K562 (cell line): ENCODE measurements around the gene C14orf180. TPM values are rescaled to one million over a fixed set of nuclear protein-coding genes. Genes with fewer than 3 reads are reported as not detected.

Source experiments
- ATAC-seq: fragments of 200-7000 bp; cut with Tn5 transposase; 3 replicates; pipeline ENCODE4 v1.9.1; 2020; ENCODE audit warnings: moderate library complexity
- BruUV-seq: library from RNA; stranded (reverse); fragments of 400-500 nt; replicated peaks from 2 replicates; lab custom pipeline; 2021; lab: Mats Ljungman, UMichigan
- CTCF ChIA-PET: fragments of 300-600 bp; formaldehyde crosslinking; extraction: SDS; loops from one replicate; lab custom pipeline; 2021; ENCODE audit warnings: low intra/inter-chr PET ratio; lab: Yijun Ruan, JAX
- POLR2A ChIA-PET: fragments of 300-600, 350-650 bp; sonication (Branson Sonifier 250); formaldehyde crosslinking; extraction: SDS; loops from one replicate; lab custom pipeline; 2021; ENCODE audit warnings: antibody characterized with exemption, inconsistent platforms; lab: Yijun Ruan, JAX
- DNase-seq, 4 experiments: peaks; one replicate each; pipeline versions ENCODE4 v3.0.0 to v3.0.0-alpha.2; 2011 to 2018; ENCODE audit warnings: low spot score in 3 of 4, mixed read lengths in 3 of 4; ENCODE audit errors: extremely low read depth in 1 of 4
- FAIRE-seq: peaks from 2 replicates; lab custom pipeline; 2011; peaks lifted over from hg19 to GRCh38; lab: Jason Lieb, UNC
- H2AFZ ChIP-seq: 2 replicates; pipeline ENCODE4 v1.6.0; 2011; ENCODE audit warnings: low read depth, low read length, control low read depth, inconsistent platforms
- H3K27ac ChIP-seq: fragments of 200-600 bp; 3 replicates; pipeline ENCODE4 v1.8.0; 2011; ENCODE audit warnings: low read depth, mild to moderate bottlenecking, control low read depth, inconsistent platforms, low read length, moderate library complexity, mixed read lengths; ENCODE audit errors: extremely low read depth
- H3K27me3 ChIP-seq, 2 experiments: fragments of 300-600 bp in 1 of 2; 2 replicates in 1 of 2; 3 replicates in 1 of 2; pipeline versions ENCODE4 v1.6.0 to v1.8.0; 2011; ENCODE audit warnings: inconsistent platforms in 2 of 2, low read length in 2 of 2, mild to moderate bottlenecking in 1 of 2, mixed read lengths in 1 of 2, moderate library complexity in 1 of 2; ENCODE audit not compliant: control insufficient read depth in 2 of 2, insufficient read depth in 2 of 2
- H3K36me3 ChIP-seq: fragments of 300-600 bp; 3 replicates; pipeline ENCODE4 v1.8.0; 2011; ENCODE audit warnings: mild to moderate bottlenecking, low read length, inconsistent platforms; ENCODE audit not compliant: control insufficient read depth, insufficient read depth
- H3K4me1 ChIP-seq, 2 experiments: fragments of 200-600 bp in 1 of 2; replicated peaks in 1 of 2; 2 replicates in 1 of 2; 3 replicates in 1 of 2; pipeline versions ENCODE4 v1.5.1 to v1.8.0; 2011; ENCODE audit warnings: inconsistent platforms in 2 of 2, low read length in 2 of 2, mild to moderate bottlenecking in 1 of 2, mixed read lengths in 1 of 2, moderate library complexity in 1 of 2; ENCODE audit not compliant: control insufficient read depth in 2 of 2, insufficient read depth in 2 of 2
- H3K4me2 ChIP-seq: 2 replicates; pipeline ENCODE4 v1.6.1; 2011; ENCODE audit warnings: low read length, control low read depth, inconsistent platforms, mixed read lengths; ENCODE audit not compliant: insufficient read depth
- H3K4me3 ChIP-seq: fragments of 200-600 bp; sonication (generic), shearing (Covaris generic); 2 replicates; pipeline ENCODE4 v1.5.1; 2016; ENCODE audit warnings: control low read depth, inconsistent platforms
- H3K79me2 ChIP-seq: fragments of 200-600 bp; 3 replicates; pipeline ENCODE4 v1.8.0; 2011; ENCODE audit warnings: low read length, inconsistent platforms; ENCODE audit not compliant: control insufficient read depth, insufficient read depth
- H3K9ac ChIP-seq, 2 experiments: 2 replicates each; pipeline versions ENCODE4 v1.6.0 to v1.6.1; 2011; ENCODE audit warnings: low read depth in 2 of 2, low read length in 2 of 2, control low read depth in 1 of 2, inconsistent platforms in 1 of 2, mild to moderate bottlenecking in 1 of 2, mixed read lengths in 1 of 2; ENCODE audit not compliant: insufficient read depth in 1 of 2
- H3K9me1 ChIP-seq: one replicate; pipeline ENCODE4 v1.6.0; 2011; ENCODE audit warnings: inconsistent platforms, mild to moderate bottlenecking, low read length, moderate library complexity; ENCODE audit not compliant: control insufficient read depth, insufficient read depth
- H3K9me3 ChIP-seq: replicated peaks from 2 replicates; pipeline ENCODE4 v1.5.1; 2011; ENCODE audit warnings: low read depth, low read length, inconsistent platforms; ENCODE audit not compliant: control insufficient read depth, insufficient read depth
- H4K20me1 ChIP-seq: replicated peaks from 2 replicates; pipeline ENCODE4 v1.6.1; 2011; ENCODE audit warnings: low read length, inconsistent platforms, mixed read lengths; ENCODE audit not compliant: control insufficient read depth, insufficient read depth
- FOXM1 ChIP-seq, 2 experiments: fragments of 450-650 bp in 1 of 2; sonication (generic) in 1 of 2; formaldehyde crosslinking in 1 of 2; IDR thresholded peaks; 2 replicates each; pipeline versions ENCODE4 v1.6.1 to v1.9.0; 2017 to 2022; ENCODE audit warnings: low read depth in 2 of 2, mild to moderate bottlenecking in 2 of 2, missing genetic modification reagents in 1 of 2, moderate library complexity in 1 of 2
- HOMEZ ChIP-seq: fragments of 250-450 bp; sonication (Bioruptor Pico); IDR thresholded peaks from 2 replicates; pipeline ENCODE4 v1.4.0; 2020; ENCODE audit warnings: mild to moderate bottlenecking, moderate library complexity
- PHTF2 ChIP-seq: fragments of 250-450 bp; sonication (Bioruptor Pico); IDR thresholded peaks from 2 replicates; pipeline ENCODE4 v1.5.0; 2021; ENCODE audit warnings: mild to moderate bottlenecking
- SNRNP70 ChIP-seq: fragments of 200-400 bp; formaldehyde crosslinking; optimal IDR thresholded peaks from 2 replicates; pipeline ENCODE3; 2017; ENCODE audit warnings: low read depth, low read length
- WGBS: fragments of 100-300 bp; shearing (Covaris generic); methylation state at CpG from one replicate; pipeline ENCODE4 v1.1.6; 2016; ENCODE audit warnings: low coverage, mixed read lengths; ENCODE audit not compliant: insufficient coverage; ENCODE audit errors: missing lambda C conversion rate; 5-methylcytosine and 5-hydroxymethylcytosine counted together
- in situ Hi-C: fragments of 300-500 bp; cut with MboI; formaldehyde crosslinking; loops from 4 replicates; pipeline ENCODE4 v1.15.0; 2018; ENCODE audit warnings: inconsistent platforms, mixed read lengths
- intact Hi-C: fragments of 100-400 bp; cut with micrococcal nuclease; formaldehyde crosslinking; loops from 2 replicates; pipeline ENCODE4 v1.14.2; 2022
- polyA plus RNA-seq, 8 experiments: library from polyadenylated mRNA; depleted of rRNA in 4 of 8; stranded (reverse) in 5 of 8; unstranded in 3 of 8; fragments of >200 nt; fragmentation: Nextera tagmentation in 2 of 8; fragmentation: Illumina TruSeq in 1 of 8; extraction: Ambion mirVana in 2 of 8; extraction: Trizol in 1 of 8; gene quantifications; 2 replicates each; pipeline versions ENCODE4 v1.2.1 to v1.2.3, GENCODE V29; 2011 to 2014; ENCODE audit warnings: inconsistent platforms in 1 of 8, missing spikeins in 1 of 8
- total RNA-seq, 7 experiments: library from RNA; depleted of rRNA in 6 of 7; stranded (reverse); fragments of >200 nt in 6 of 7; fragmentation: Illumina TruSeq in 2 of 7; extraction: Trizol in 2 of 7; gene quantifications; 2 replicates each; pipeline versions ENCODE4 v1.2.1 to v1.2.3, GENCODE V29; 2011 to 2021; ENCODE audit warnings: low replicate concordance in 1 of 7
- TF ChIP-seq, protein P1 (sequence below): fragments of 450-650 bp; IDR thresholded peaks from 2 replicates; pipeline ENCODE4 v1.6.1; 2018; ENCODE audit warnings: mild to moderate bottlenecking, low read depth; ENCODE audit not compliant: partially characterized antibody

The C14orf180 gene
- total and polyA plus RNA-seq, 9 of the 15 experiments (the other 6 are each of a cell fraction or from before 2014, with no cell fraction given) = not detected

GRCh38 chr14:104546591-104547309, 32.8 kb upstream of the C14orf180 start (continued):
- TF ChIP-seq, protein P1, sequence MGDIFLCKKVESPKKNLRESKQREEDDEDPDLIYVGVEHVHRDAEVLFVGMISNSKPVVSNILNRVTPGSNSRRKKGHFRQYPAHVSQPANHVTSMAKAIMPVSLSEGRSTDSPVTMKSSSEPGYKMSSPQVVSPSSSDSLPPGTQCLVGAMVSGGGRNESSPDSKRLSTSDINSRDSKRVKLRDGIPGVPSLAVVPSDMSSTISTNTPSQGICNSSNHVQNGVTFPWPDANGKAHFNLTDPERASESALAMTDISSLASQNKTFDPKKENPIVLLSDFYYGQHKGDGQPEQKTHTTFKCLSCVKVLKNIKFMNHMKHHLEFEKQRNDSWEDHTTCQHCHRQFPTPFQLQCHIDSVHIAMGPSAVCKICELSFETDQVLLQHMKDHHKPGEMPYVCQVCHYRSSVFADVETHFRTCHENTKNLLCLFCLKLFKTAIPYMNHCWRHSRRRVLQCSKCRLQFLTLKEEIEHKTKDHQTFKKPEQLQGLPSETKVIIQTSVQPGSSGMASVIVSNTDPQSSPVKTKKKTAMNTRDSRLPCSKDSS = no peak
- TF ChIP-seq HOMEZ (CRISPR knock-in tag) (no peak), PHTF2 (CRISPR knock-in tag) (no peak)

GRCh38 chr14:104547310-104547997, 32.1 kb upstream of the C14orf180 start:
- Histone ChIP-seq H4K20me1 (no peaks in the 10 kb centered on the region; the same call in none of the 2 replicates), H3K9me3 (no peaks in the 10 kb centered on the region), H2AFZ (no peak overlapping the region), H3K27ac (no peak overlapping the region), H3K79me2 (no peaks in the 10 kb centered on the region), H3K4me1 (no peaks in the 10 kb centered on the region), H3K9ac (no peak overlapping the region), H3K27me3 (peaks cover 0 to 41% of the 10 kb centered on the region in 2 experiments; a peak in 4 of 5 replicates), H3K36me3 (no peaks in the 10 kb centered on the region), H3K4me3 (no peak overlapping the region), H3K9me1 (no peaks in the 10 kb centered on the region), H3K4me2 (no peak overlapping the region)
- DNase-seq = no peak
- ATAC-seq = no peak
- TF ChIP-seq SNRNP70 = no peak
- no peak for TF ChIP-seq FOXM1 (IDR thresholded peaks at IDR 0.05; ENCODE audit: low read depth)
- TF ChIP-seq FOXM1 (CRISPR knock-in tag; IDR thresholded peaks at IDR 0.05; ENCODE audit: low read depth) = no peak
- in situ Hi-C loops = no loop called here
- CTCF ChIA-PET = no interaction called here
- WGBS = 0% methylated on average over 14 of the region's 18 CpGs
- POLR2A ChIA-PET = no interaction called here
- intact Hi-C loops = no loop called here
- FAIRE-seq = no peak
- BruUV-seq = no TSS peak
